GM18517 (cell line): ENCODE measurements around the gene PIP5KL1.

ENCODE experiments used
- ATAC-seq: cut with Tn5 transposase; IDR thresholded peaks from one replicate; pipeline ENCODE4 v1.9.1; 2021; ENCODE audit warnings: mild to moderate bottlenecking, moderate library complexity; ENCODE audit not compliant: unreplicated experiment

Gene PIP5KL1

GRCh38 chr9:127916720-127917581, 13.6 kb downstream of the PIP5KL1 start, which contains the start of gene ST6GALNAC4:
Gene ST6GALNAC4, minus strand, starts transcription at chr9:127917041. Its CDS starts 622 bp downstream, at chr9:127916419.
- ATAC-seq, result peak; percentile 33

GRCh38 chr9:127915801-127916719, 14.5 kb downstream of the PIP5KL1 start:
- peak; percentile 36 for ATAC-seq

- ATAC-seq, result no peak
These were observed 15.2 kb downstream of the PIP5KL1 start for GRCh38 chr9:127915325-127915752.

- no peak for ATAC-seq
These were observed 16.9 kb downstream of the PIP5KL1 start for GRCh38 chr9:127913682-127914081.

- no peak for ATAC-seq
These were observed 17.7 kb downstream of the PIP5KL1 start for GRCh38 chr9:127912882-127913281.

GRCh38 chr9:127912296-127912695, 18.3 kb downstream of the PIP5KL1 start:
- ATAC-seq, result no peak

- ATAC-seq, result no peak
These were observed 19.9 kb downstream of the PIP5KL1 start for GRCh38 chr9:127910613-127911205.

GRCh38 chr9:127909839-127910273, 20.7 kb downstream of the PIP5KL1 start:
- no peak for ATAC-seq

- ATAC-seq, result no peak
These were observed 22.0 kb downstream of the PIP5KL1 start for GRCh38 chr9:127908660-127908926.

GRCh38 chr9:127907867-127908659, 22.5 kb downstream of the PIP5KL1 start:
- no peak for ATAC-seq

- ATAC-seq, result no peak
These were observed 24.8 kb downstream of the PIP5KL1 start for GRCh38 chr9:127905788-127906191.

- ATAC-seq, result no peak
These were observed 25.4 kb downstream of the PIP5KL1 start for GRCh38 chr9:127905004-127905728.

GRCh38 chr9:127904561-127905003, 26.0 kb downstream of the PIP5KL1 start:
- no peak for ATAC-seq

GRCh38 chr9:127903557-127904475, 26.8 kb downstream of the PIP5KL1 start:
- ATAC-seq, result no peak

GRCh38 chr9:127899128-127899943, 31.2 kb downstream of the PIP5KL1 start, which contains the start of gene ST6GALNAC6:
Gene ST6GALNAC6, minus strand, starts transcription at chr9:127899603. Its CDS starts 1,622 bp downstream, at chr9:127897981.
- ATAC-seq, result no peak

GRCh38 chr9:127898433-127899127, 32.0 kb downstream of the PIP5KL1 start:
- no peak for ATAC-seq

GRCh38 chr9:127897193-127897692, 33.3 kb downstream of the PIP5KL1 start:
- no peak for ATAC-seq
